Choroid plexus epithelial cell (primary cell): ENCODE data around the gene SLC6A7.

ENCODE experiments used
- DNase-seq: peaks from one replicate; pipeline ENCODE4 v3.0.0-alpha.2; 2010; ENCODE audit warnings: low read depth
- H3K4me3 ChIP-seq: 2 replicates; pipeline ENCODE4 v1.5.1; 2011; ENCODE audit warnings: low read depth, mild to moderate bottlenecking, control low read depth, low read length, moderate library complexity
- TF ChIP-seq, protein P1 (sequence below): conservative IDR thresholded peaks from 2 replicates; pipeline ENCODE4 v1.5.1; 2011; ENCODE audit warnings: low read depth, mild to moderate bottlenecking, control low read depth, inconsistent platforms, low read length, moderate library complexity

SLC6A7 gene

DNA sequence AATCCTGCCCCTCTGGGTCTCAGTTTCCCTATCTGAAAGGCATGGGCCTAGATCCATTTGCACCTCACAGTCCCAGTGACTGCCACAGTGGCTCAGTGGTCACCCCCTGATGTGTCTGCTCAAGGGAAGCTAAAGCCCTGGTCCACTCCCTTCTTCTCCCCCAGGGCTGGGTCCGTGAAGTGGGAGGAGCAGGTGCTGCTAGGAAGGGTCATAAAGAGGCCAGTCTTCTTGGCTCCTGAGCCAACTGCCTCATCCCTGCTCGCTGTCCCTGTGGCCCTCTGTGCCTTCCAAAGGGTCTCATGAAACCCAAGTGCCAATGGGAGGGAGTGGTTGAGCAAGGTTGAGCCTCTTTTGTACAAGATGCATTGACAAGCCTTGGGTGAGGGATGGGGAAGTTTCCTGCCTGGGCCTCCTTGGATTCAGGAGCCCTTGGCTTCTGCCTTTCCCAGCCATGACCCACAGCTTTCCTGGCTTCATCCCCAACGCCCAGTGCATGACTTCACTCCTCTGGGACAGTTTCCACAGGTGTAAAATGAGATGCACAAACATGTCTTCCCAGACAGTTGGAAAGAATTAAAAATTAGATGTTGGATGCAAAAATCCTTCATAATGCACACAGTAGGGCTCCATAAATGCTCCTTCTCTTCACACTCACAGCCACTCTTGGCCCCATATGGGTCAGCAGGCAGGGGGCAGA, 1.6 kb upstream of the SLC6A7 start:
- DNase-seq: no peak
- TF ChIP-seq, protein P1, sequence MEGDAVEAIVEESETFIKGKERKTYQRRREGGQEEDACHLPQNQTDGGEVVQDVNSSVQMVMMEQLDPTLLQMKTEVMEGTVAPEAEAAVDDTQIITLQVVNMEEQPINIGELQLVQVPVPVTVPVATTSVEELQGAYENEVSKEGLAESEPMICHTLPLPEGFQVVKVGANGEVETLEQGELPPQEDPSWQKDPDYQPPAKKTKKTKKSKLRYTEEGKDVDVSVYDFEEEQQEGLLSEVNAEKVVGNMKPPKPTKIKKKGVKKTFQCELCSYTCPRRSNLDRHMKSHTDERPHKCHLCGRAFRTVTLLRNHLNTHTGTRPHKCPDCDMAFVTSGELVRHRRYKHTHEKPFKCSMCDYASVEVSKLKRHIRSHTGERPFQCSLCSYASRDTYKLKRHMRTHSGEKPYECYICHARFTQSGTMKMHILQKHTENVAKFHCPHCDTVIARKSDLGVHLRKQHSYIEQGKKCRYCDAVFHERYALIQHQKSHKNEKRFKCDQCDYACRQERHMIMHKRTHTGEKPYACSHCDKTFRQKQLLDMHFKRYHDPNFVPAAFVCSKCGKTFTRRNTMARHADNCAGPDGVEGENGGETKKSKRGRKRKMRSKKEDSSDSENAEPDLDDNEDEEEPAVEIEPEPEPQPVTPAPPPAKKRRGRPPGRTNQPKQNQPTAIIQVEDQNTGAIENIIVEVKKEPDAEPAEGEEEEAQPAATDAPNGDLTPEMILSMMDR: no peak

DNA sequence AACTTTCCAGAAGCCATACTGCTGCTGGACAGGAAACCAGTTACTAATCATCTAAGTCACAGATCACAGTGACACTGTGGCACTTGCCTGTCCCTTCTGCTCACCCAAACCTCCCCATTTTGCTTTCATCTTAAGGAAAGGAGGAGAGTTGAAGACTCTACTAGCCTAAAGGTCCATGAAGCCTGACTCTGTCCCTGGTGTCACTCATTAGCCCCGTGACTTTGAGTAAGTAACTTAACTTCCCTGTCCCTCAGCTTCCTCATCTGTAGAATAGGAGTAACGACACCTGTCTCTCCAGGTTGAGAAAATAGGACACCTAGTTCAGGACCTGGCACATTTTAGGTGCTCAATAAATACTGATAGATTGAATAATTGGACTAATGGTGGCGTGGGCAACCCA, 536 bp upstream of the SLC6A7 start:
- DNase-seq: no peak
- H3K4me3 ChIP-seq: no peak overlapping the region
- TF ChIP-seq, protein P1: no peak

More for the DNA sequence above, 1.6 kb upstream of the SLC6A7 start:
- no peak overlapping the region for H3K4me3 ChIP-seq

DNA sequence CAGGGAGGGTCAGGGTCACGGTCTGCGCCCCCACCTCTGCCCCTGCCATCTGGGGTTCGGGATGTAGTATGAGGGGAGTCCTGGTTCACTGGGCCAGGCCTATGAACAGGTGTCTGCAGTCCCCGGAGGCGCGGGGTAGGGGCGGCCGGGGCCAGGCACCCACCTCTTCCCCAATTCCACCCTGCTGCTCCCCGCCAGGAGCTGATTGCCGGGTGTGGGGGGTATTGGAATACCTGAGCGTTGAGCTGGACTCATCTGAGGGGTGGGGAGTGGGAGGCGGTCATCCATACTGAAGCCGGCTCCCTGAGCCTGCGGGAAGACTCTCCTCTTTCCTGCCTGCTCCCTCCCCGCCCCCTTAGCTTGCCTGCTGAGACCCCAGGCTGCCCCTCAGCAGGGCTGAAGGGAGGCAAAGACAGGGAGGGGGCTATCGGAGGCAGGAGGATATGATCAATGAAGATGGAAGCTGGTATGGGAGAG, 679 bp downstream of the SLC6A7 start:
- TF ChIP-seq, protein P1: no peak
- DNase-seq: no peak
- H3K4me3 ChIP-seq: no peak overlapping the region

DNA sequence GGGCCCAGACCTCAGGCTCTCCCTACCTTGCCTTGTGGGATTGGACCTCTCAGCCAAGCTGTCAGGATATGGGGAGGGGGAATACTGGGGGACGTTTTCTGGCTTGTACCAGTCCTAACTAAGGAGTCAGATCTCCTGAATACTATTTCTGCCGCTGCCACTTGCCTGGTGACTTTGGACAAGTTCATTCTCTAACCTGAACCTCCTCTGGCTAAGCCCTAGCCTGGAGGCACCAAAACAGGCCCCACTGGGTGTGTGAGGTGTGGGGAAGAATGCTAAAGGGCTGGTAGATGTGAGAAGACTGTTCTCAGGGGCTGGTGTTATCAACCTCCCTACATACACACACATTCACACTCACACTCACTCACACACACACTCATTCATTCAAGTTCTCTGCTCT, 1.1 kb downstream of the SLC6A7 start:
- no peak for DNase-seq
- TF ChIP-seq, protein P1: no peak
- no peak overlapping the region for H3K4me3 ChIP-seq

GRCh38 chr5:150192462-150192861, 2.6 kb downstream of the SLC6A7 start:
- TF ChIP-seq, protein P1: no peak
- H3K4me3 ChIP-seq: no peak overlapping the region
- DNase-seq: no peak

- no peak overlapping the region for H3K4me3 ChIP-seq
- TF ChIP-seq, protein P1: no peak
- DNase-seq: no peak
Observed at GRCh38 chr5:150195736-150196485, 6.0 kb downstream of the SLC6A7 start.
